A549 treated with GW870086 at 1 μM for 4 hours (cell line): Measurements from ENCODE around the gene KCNH2. TPM values are rescaled to one million over a fixed set of nuclear protein-coding genes. Genes with fewer than 3 reads are reported as not detected.

Experiments used
- total RNA-seq: library from RNA; stranded (reverse); fragments of 200-300 nt; extraction: Qiagen RNA extraction; gene quantifications from 5 replicates; pipeline ENCODE4 v1.2.3, GENCODE V29; 2022; ENCODE audit warnings: low read depth

KCNH2 gene, protein sequence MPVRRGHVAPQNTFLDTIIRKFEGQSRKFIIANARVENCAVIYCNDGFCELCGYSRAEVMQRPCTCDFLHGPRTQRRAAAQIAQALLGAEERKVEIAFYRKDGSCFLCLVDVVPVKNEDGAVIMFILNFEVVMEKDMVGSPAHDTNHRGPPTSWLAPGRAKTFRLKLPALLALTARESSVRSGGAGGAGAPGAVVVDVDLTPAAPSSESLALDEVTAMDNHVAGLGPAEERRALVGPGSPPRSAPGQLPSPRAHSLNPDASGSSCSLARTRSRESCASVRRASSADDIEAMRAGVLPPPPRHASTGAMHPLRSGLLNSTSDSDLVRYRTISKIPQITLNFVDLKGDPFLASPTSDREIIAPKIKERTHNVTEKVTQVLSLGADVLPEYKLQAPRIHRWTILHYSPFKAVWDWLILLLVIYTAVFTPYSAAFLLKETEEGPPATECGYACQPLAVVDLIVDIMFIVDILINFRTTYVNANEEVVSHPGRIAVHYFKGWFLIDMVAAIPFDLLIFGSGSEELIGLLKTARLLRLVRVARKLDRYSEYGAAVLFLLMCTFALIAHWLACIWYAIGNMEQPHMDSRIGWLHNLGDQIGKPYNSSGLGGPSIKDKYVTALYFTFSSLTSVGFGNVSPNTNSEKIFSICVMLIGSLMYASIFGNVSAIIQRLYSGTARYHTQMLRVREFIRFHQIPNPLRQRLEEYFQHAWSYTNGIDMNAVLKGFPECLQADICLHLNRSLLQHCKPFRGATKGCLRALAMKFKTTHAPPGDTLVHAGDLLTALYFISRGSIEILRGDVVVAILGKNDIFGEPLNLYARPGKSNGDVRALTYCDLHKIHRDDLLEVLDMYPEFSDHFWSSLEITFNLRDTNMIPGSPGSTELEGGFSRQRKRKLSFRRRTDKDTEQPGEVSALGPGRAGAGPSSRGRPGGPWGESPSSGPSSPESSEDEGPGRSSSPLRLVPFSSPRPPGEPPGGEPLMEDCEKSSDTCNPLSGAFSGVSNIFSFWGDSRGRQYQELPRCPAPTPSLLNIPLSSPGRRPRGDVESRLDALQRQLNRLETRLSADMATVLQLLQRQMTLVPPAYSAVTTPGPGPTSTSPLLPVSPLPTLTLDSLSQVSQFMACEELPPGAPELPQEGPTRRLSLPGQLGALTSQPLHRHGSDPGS
- 1.2 to 1.6 TPM (median 1.5 TPM) in 5 replicates for total RNA-seq

DNA sequence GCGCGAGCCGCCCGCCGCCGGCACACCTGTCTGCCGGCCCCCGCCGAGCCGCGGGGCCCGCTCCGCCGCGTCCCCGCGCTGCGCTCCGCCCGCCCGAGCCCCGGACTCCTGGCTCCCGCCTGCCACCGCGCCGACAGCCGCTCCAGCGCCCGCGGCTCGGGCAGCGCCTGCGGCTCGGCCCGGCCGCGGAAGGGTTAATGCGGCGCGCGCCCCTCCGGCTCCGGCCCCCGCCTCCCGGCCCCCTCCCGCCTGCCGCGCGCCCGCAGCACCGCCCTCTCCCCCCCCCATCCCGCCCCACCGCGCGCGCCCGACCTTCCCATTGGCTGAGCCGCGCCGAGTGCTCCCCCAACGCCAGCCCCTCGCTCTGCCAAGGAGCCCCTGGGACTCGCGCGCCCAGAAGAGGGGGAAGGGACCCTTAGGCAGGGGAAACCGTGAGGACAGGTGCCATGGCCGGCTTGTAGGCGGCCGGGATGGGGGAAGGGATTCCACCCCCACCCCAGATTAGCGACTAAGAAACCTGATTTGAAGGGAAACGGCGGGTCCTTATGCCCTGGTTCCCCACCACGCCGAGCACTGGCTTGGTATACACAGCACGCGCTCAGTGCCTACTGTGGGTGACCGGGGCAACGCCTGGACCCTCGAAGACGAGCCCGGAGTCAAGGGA is at the start of gene KCNH2:
Gene KCNH2 (minus strand): TSS at position 196 of the 664 bp plus-strand sequence. CDS start 408 bp downstream, outside the sequence.

DNA sequence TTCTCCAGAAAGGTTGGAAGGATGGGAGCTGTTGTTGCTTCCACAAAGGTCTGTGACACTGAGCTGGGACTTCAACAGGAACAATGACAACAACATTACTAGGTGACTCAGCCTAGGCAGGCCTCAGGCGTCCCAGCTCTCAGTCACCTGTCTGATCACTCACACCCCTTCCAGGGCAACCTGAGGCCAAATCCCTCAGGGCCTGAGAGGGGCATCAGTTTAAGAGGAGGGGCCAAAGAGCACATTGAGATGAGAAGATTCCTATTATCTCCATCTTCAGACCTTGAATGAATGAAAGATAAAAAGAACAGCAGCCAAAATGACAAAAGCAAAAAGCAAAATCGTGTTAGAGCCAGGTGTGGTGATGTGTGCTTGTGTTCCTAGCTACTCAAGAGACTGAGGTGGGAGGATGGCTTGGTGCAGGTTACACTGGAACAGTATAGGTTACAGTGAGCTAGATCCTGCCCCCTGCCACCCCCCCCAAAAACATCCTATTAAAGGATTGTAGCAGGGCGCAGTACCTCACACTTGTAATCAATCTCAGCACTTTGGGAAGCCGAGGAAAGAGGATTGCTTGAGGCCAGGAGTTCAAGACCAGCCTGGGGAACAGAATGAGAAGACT is 46.4 kb upstream of the KCNH2 start, which contains the start of gene ATG9B:
Gene ATG9B (minus strand): TSS at position 60 of the 622 bp plus-strand sequence. CDS start 71 bp downstream, outside the sequence.

DNA sequence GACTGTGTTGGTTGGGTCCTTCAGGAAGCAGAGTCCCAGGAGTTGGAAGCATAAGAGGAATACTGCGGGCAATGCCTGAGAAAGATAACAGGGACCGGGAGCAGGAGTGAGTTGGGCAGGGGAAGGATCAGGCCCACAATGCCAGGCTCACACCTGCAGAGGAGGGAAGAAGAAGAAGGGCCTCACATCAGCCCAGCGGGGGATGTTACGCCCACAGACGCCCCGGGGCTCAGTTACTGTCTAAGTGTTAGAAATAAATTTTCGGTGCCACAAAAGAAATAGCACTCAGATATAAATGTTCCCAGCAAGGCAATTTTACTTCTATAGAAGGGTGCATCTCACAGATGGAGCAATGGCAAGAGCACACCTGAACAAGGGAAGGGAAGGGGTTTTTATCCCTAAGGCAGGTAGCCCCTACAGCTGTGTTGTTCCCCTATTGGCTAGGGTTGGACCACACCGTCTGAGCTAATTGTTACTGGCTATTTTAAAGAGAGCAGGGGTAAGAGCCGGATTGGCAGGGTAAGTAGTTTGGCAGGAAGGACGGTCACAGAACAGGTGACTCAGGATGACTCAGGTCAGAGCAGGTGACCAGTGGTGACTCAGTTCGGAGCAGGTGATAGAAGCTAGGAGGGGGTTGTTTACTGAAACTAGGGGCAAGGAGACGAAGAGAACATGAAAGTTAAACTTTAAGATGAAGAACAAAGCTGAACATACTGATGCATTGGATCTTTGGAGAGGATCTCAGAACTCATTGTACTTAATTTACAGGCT is 12.5 kb upstream of the KCNH2 start, which contains the start of gene NOS3:
Gene NOS3 (plus strand): TSS at position 602 of the 771 bp plus-strand sequence. CDS start 2,787 bp downstream, outside the sequence.

Other genes starting within 250 kb of the KCNH2 start
- 0.14 TPM in 1 of 5 replicates, not detected in the others for gene GIMAP5, start 240.9 kb downstream of the KCNH2 start, total RNA-seq
- gene TMEM176B, start 178.0 kb downstream of the KCNH2 start, total RNA-seq, result 0.11 TPM in 1 of 5 replicates, not detected in the others
- gene TMEM176A, start 177.6 kb downstream of the KCNH2 start, total RNA-seq, result not detected in 5 replicates
- not detected in 5 replicates for gene AOC1, start 125.8 kb downstream of the KCNH2 start, total RNA-seq
- 0.35 to 1.2 TPM (median 0.53 TPM) in 5 replicates for gene NOS3, start 12.7 kb upstream of the KCNH2 start, total RNA-seq
- 0.31 to 1.3 TPM (median 0.58 TPM) in 5 replicates for gene ATG9B, start 46.2 kb upstream of the KCNH2 start, total RNA-seq
- 36.6 to 51.9 TPM (median 46.2 TPM) in 5 replicates for gene ABCB8, start 50.1 kb upstream of the KCNH2 start, total RNA-seq
- gene ASIC3, start 70.2 kb upstream of the KCNH2 start, total RNA-seq, result 5.6 to 10.8 TPM (median 9.7 TPM) in 5 replicates
- gene CDK5, start 79.6 kb upstream of the KCNH2 start, total RNA-seq, result 32.6 to 35.3 TPM (median 35.2 TPM) in 5 replicates
- 198 to 288 TPM (median 268 TPM) in 5 replicates for gene SLC4A2, start 81.3 kb upstream of the KCNH2 start, total RNA-seq
- 53.2 to 74.2 TPM (median 74.0 TPM) in 5 replicates for gene FASTK, start 102.5 kb upstream of the KCNH2 start, total RNA-seq
- 34.0 to 56.4 TPM (median 54.1 TPM) in 5 replicates for gene TMUB1, start 105.2 kb upstream of the KCNH2 start, total RNA-seq
- gene AGAP3, start 108.2 kb upstream of the KCNH2 start, total RNA-seq, result 48.5 to 63.7 TPM (median 58.1 TPM) in 5 replicates
- gene GBX1, start 189.4 kb upstream of the KCNH2 start, total RNA-seq, result 0.26 TPM in 1 of 5 replicates, not detected in the others
- gene ASB10, start 208.9 kb upstream of the KCNH2 start, total RNA-seq, result not detected in 5 replicates
- gene H2BK1, start 232.2 kb upstream of the KCNH2 start, total RNA-seq, result not detected in 5 replicates
- 61.3 to 66.0 TPM (median 62.7 TPM) in 5 replicates for gene ABCF2, start 248.9 kb upstream of the KCNH2 start, total RNA-seq